WERI-Rb-1 (cell line): ENCODE results near the gene NCEH1.
"Not testable (repeated sequence)": the region's sequence is repeated elsewhere in the genome, so short reads cannot be mapped to it uniquely, and the experiment has no call there.

Source experiments
- DNase-seq: peaks from one replicate; pipeline ENCODE4 v3.0.0-alpha.2; 2020
- H3K27ac ChIP-seq: fragments of 250-450 bp; sonication (Bioruptor Pico); 2 replicates; pipeline ENCODE4 v1.5.1; 2020; ENCODE audit warnings: mild to moderate bottlenecking, moderate library complexity
- H3K27me3 ChIP-seq: fragments of 250-450 bp; sonication (Bioruptor Pico); 2 replicates; pipeline ENCODE4 v1.5.1; 2021; ENCODE audit warnings: mild to moderate bottlenecking, low read depth, moderate library complexity; ENCODE audit not compliant: insufficient read depth, severe bottlenecking
- H3K36me3 ChIP-seq: fragments of 250-450 bp; sonication (Bioruptor Pico); 2 replicates; pipeline ENCODE4 v1.5.1; 2020; ENCODE audit warnings: mild to moderate bottlenecking, moderate library complexity
- H3K4me3 ChIP-seq: 2 replicates; pipeline ENCODE4 v1.5.1; 2011; ENCODE audit warnings: low read depth, mild to moderate bottlenecking, control low read depth, low read length
- H3K9me3 ChIP-seq: fragments of 250-450 bp; sonication (Bioruptor Pico); 2 replicates; pipeline ENCODE4 v1.5.1; 2021; ENCODE audit warnings: mild to moderate bottlenecking, moderate library complexity; ENCODE audit not compliant: severe bottlenecking
- CTCF ChIP-seq: IDR thresholded peaks from 2 replicates; pipeline ENCODE4 v1.5.1; 2011; ENCODE audit warnings: low read depth, mild to moderate bottlenecking, control low read depth, inconsistent platforms, low read length

The NCEH1 gene

DNA sequence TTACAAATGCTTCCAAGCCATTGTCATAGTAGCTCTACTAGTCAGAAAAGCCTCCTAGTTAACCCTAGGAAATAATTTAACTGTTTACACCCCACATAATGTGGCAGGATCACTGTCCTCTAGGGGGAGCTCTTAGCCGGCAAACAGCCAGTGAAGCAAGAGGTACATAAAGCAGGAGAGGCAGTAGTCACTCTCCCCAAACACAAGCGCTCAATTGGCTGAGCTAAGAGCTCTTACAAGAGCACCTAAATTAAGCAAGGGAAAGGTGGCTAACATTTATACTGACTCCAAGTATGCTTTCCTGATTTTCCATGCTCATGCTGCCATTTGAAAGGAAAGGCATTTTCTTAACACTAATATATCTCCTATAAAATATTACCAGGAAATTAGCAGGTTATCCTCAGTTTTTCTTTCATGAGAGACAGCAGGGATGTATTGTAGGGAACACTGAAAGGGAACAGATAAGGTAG, 37.6 kb downstream of the NCEH1 start:
- Histone ChIP-seq H3K4me3 (no peak overlapping the region), H3K27me3 (no peaks in the 10 kb centered on the region), H3K27ac (peak overlapping the region; percentile 3; the same call in 1 of the 2 replicates), H3K9me3 (no peaks in the 10 kb centered on the region), H3K36me3 (no peaks in the 10 kb centered on the region)
- peak; percentile 58 for TF ChIP-seq CTCF
- DNase-seq, result peak; percentile 83

- no peaks in the 10 kb centered on the region for H3K9me3 ChIP-seq
- H3K27me3 ChIP-seq, result no peaks in the 10 kb centered on the region
- no peaks in the 10 kb centered on the region for H3K36me3 ChIP-seq
- H3K4me3 ChIP-seq, result no peak overlapping the region
- H3K27ac ChIP-seq, result no peak overlapping the region
- no peak for DNase-seq
- no peak for TF ChIP-seq CTCF
Measured at GRCh38 chr3:172669021-172669420, 41.8 kb downstream of the NCEH1 start.

DNA sequence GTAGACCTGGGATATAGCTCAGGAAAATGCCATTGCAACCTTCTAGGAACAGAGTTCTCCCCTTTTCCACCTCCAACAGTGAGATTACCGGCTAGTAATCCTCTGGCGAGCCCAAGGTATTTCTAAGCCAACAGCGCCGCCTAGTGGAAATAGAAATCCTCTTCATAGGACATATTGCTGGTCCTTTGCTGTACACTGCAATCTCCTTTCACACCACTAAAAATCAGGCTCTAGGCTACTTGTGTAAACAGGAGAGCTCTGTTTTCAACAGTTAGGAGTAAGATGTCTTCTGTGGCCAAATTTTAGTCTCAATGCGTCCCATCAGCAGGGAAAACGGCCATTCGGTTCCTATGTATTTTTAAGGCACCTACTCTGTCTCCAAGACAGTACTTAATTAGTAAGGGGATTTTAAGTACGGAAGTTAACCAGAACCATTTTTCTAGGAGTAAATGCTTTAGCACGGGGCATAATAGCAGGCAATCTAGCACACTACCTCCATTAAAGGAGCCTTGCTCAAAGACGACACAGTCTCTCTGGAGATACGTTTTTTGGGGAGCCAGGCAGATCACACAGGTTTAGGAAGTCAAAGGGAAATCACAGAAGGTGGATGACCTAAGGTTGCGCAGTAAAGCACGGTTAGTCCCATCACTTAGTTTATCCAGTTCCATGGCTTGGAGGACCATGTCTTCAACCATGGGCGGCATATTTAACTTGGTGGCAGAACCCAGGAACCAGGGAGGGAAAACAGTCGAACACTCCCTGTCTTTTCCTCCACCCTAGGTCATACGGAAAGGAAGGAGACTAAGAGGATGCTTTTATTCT, 43.8 kb downstream of the NCEH1 start:
- Histone ChIP-seq H3K9me3 (no peaks in the 10 kb centered on the region), H3K36me3 (no peaks in the 10 kb centered on the region), H3K4me3 (no peak overlapping the region), H3K27me3 (no peaks in the 10 kb centered on the region), H3K27ac (no peak overlapping the region)
- TF ChIP-seq CTCF, result peak; percentile 83
- DNase-seq, result peak; percentile 82

GRCh38 chr3:172666181-172666872, 44.5 kb downstream of the NCEH1 start:
- TF ChIP-seq CTCF, result 0 out of 2 replicates have a peak, but pooled peaks have one; percentile 27
- H3K27me3 ChIP-seq, result no peaks in the 10 kb centered on the region
- H3K9me3 ChIP-seq, result no peaks in the 10 kb centered on the region
- DNase-seq, result no peak
- no peak overlapping the region for H3K4me3 ChIP-seq
- H3K36me3 ChIP-seq, result no peaks in the 10 kb centered on the region
- H3K27ac ChIP-seq, result no peak overlapping the region

DNA sequence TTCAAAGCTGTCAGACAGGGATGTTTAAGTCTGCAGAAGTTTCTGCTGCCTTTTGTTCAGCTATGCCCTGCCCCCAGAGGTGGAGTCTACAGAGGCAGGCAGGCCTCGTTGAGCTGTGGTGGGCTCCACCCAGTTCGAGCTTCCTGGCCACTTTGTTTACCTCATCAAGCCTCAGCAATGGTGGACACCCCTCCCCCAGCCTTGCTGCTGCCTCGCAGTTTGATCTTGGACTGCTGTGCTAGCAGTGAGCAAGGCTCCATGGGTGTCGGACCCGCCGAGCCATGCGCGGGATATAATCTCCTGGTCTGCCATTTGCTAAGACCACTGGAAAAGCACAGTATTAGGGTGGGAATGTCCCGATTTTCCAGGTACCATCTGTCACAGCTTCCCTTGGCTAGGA, 45.4 kb downstream of the NCEH1 start:
- H3K27ac ChIP-seq, H3K9me3 ChIP-seq, H3K4me3 ChIP-seq, H3K36me3 ChIP-seq, H3K27me3 ChIP-seq, DNase-seq: not testable (repeated sequence)

DNA sequence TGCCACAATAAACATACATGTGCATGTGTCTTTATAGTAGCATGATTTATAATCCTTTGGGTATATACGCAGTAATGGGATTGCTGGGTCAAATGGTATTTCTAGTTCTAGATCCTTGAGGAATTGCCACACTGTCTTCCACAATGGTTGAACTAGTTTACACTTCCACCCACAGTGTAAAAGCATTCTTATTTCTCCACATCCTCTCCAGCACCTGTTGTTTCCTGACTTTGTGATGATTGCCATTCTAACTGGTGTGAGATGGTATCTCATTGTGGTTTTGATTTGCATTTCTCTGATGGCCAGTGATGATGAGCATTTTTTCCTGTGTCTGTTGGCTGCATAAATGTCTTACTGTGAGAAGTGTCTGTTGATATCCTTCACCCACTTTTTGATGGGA, 50.4 kb downstream of the NCEH1 start:
- H3K9me3 ChIP-seq, H3K27me3 ChIP-seq, H3K36me3 ChIP-seq, H3K4me3 ChIP-seq, H3K27ac ChIP-seq, DNase-seq: not testable (repeated sequence)
